Psoas muscle (tissue), 8 donors: ENCODE data around the gene ASTN2. TPM values are rescaled to one million over a fixed set of nuclear protein-coding genes. Genes with fewer than 3 reads are reported as not detected.

Source experiments
- ATAC-seq, 4 donors: fragments of 200-7000 bp; cut with Tn5 transposase; one replicate each; pipeline ENCODE4 v1.9.1; 2020; ENCODE audit warnings: moderate library complexity in 3 of 4, mild to moderate bottlenecking in 2 of 4
- DNase-seq, 2 donors: peaks; one replicate each; pipeline ENCODE4 v3.0.0-alpha.2; 2020
- H3K27ac ChIP-seq: fragments of 200-600 bp; one replicate; pipeline ENCODE4 v1.8.0; 2022
- H3K27me3 ChIP-seq, 3 donors: fragments of 200-600 bp in 1 of 3; one replicate each; pipeline versions ENCODE4 v1.6.1 to v1.8.0; 2013 to 2022; ENCODE audit warnings: low read length in 2 of 3, mild to moderate bottlenecking in 2 of 3, moderate library complexity in 1 of 3; ENCODE audit not compliant: insufficient read depth in 3 of 3
- H3K36me3 ChIP-seq, 2 donors: fragments of 200-600 bp in 1 of 2; one replicate each; pipeline versions ENCODE4 v1.6.1 to v1.8.0; 2013 to 2022; ENCODE audit warnings: low read depth in 1 of 2, mild to moderate bottlenecking in 1 of 2, moderate library complexity in 1 of 2; ENCODE audit not compliant: insufficient read depth in 1 of 2
- H3K4me1 ChIP-seq: fragments of 200-600 bp; one replicate; pipeline ENCODE4 v1.8.0; 2022
- H3K4me3 ChIP-seq: fragments of 200-600 bp; one replicate; pipeline ENCODE4 v1.8.0; 2022; ENCODE audit warnings: mild to moderate bottlenecking
- H3K9me3 ChIP-seq: fragments of 200-600 bp; one replicate; pipeline ENCODE4 v1.8.0; 2022
- WGBS, 3 donors: extraction: QIAGEN DNeasy Blood & Tissue Kit; methylation state at CpG; one replicate each; pipeline versions ENCODE4 v1.1.6 to v1.1.7; 2013; 5-methylcytosine and 5-hydroxymethylcytosine counted together
- intact Hi-C, 2 donors: fragments of 100-400 bp; cut with DNase I; formaldehyde crosslinking; loops; one replicate each; pipeline versions ENCODE4 v1.11.0 to v1.14.2; 2022
- polyA plus RNA-seq, 3 donors: library from polyadenylated mRNA; stranded (reverse); fragments of 200-250 nt; gene quantifications; one replicate each; pipeline ENCODE4 v1.2.3, GENCODE V29; 2013
- total RNA-seq, 4 donors: library from RNA; stranded (reverse); fragmentation: NEBNext Ultra II Directional in 2 of 4; extraction: Animal tissue kit (Norgen Biotek cat#: 25700) in 2 of 4; gene quantifications; one replicate each; pipeline versions ENCODE4 v1.2.1 to v1.2.4, GENCODE V29; 2021 to 2023
- TF ChIP-seq, protein P1 (sequence below): fragments of 200-600 bp; IDR thresholded peaks from one replicate; pipeline ENCODE4 v1.8.0; 2022; ENCODE audit warnings: antibody characterized with exemption
- donor health status: healthy with polysubstance abuse.
- donor health status: DM: no; HTN: no; CAD: no; lungs with moderate emphysema.
- donor health status: Bipolar disorder and iron deficiency.
- donor health status: healthy.
- donor health status: DM: yes; HTN: yes; CAD: no.
- donor health status: DM: no; HTN: no; CAD: no.
- donor health status: DM: no; HTN: no; CAD: no.
- donor health status: DM: yes; HTN: yes; CAD: no.

The ASTN2 gene
- total and polyA plus RNA-seq, 7 donors, result 2.0 to 10.3 (median 3.3) TPM

DNA sequence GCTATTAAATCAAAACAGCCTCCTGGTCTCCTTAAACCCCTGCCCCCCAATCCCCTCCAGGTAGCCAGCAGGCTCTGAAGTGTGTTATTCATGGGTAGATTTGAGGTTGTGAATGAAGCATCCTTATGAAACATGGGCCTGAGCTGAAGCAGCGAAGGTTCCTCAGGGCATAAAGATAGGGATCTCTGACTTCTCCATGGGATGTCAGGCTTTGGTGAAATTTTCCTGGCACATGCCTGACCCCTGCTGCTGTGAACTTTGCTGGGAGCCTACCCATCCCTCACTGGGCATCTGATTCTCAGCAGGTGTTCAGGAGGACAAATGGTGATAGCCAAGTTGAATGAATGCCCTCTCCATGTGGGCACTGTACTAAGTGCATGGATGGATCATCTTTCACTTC is 250.3 kb downstream of the ASTN2 start:
- H3K36me3 ChIP-seq, result no peaks in the 10 kb centered on the region
- DNase-seq, result no peak
- H3K9me3 ChIP-seq, result no peaks in the 10 kb centered on the region
- no peaks in the 10 kb centered on the region for H3K4me1 ChIP-seq
- WGBS, 3 donors, result 73 to 93% (median 84%) methylated on average over 1 of the region's 1 CpG
- TF ChIP-seq, protein P1, sequence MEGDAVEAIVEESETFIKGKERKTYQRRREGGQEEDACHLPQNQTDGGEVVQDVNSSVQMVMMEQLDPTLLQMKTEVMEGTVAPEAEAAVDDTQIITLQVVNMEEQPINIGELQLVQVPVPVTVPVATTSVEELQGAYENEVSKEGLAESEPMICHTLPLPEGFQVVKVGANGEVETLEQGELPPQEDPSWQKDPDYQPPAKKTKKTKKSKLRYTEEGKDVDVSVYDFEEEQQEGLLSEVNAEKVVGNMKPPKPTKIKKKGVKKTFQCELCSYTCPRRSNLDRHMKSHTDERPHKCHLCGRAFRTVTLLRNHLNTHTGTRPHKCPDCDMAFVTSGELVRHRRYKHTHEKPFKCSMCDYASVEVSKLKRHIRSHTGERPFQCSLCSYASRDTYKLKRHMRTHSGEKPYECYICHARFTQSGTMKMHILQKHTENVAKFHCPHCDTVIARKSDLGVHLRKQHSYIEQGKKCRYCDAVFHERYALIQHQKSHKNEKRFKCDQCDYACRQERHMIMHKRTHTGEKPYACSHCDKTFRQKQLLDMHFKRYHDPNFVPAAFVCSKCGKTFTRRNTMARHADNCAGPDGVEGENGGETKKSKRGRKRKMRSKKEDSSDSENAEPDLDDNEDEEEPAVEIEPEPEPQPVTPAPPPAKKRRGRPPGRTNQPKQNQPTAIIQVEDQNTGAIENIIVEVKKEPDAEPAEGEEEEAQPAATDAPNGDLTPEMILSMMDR, result no peak
- no peak overlapping the region for H3K27ac ChIP-seq
- intact Hi-C loops, result no loop called here
- no peak overlapping the region for H3K4me3 ChIP-seq
- no peaks in the 10 kb centered on the region for H3K27me3 ChIP-seq
- ATAC-seq, result no peak

DNA sequence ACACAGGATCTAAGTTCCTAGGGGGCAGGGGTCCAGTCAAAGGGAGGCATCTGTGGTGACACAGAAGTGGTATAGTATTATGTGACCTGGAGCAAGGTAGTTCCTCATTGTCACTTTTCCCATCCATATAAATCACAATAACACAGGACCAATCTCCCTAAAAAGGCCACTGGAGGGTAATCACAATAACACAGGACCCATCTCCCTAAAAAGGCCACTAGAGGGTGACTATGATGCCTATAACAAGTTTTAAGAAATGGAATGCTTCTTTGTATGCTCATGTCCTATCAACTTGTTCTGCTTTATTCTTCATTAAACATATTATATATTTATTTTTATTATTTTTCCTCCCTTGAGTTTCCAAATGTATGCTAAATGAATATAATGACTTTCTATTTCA is 254.6 kb downstream of the ASTN2 start:
- Histone ChIP-seq H3K27me3 (no peaks in the 10 kb centered on the region), H3K36me3 (no peaks in the 10 kb centered on the region), H3K9me3 (no peaks in the 10 kb centered on the region), H3K4me3 (no peak overlapping the region), H3K4me1 (no peaks in the 10 kb centered on the region), H3K27ac (no peak overlapping the region)
- ATAC-seq (no peak), DNase-seq (no peak)
- intact Hi-C loops, result no loop called here
- TF ChIP-seq, protein P1, result peak; percentile 13

DNA sequence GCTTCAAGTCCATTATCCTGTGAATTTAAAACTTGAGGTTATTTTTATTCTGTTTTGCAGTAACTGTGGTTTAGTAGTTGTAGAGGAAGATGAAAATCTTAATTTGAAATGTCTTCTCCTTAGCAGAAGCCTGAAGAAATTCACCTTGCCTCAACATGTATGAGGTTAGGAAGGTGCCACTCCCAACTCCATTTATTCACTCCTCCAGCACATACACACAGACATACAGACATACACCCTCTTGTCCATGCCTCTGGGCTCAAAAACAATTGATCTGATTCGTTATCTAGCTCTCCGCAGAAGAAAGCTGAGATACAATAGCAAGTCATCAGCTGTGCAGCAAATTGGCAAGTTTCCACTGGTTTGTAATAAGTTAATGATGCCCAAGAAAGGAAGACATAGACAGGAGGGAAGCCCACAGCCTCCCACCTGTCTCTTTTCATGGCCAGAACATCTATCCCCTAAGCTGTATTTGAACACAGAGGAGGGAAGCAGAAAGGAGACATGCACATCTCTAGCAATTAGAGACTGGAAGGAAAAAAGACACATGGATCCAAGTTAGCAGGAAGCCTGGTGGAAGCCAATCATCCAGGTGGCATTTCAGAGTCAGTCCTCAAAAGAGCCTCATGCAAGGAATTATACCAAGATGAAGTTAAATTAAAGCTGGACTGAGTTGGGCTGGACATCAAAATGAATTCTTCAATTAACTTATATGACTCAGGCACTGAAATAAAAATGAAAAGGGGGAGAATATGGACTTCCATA is 257.9 kb downstream of the ASTN2 start:
- Histone ChIP-seq H3K4me1 (no peaks in the 10 kb centered on the region), H3K9me3 (no peaks in the 10 kb centered on the region), H3K36me3 (no peaks in the 10 kb centered on the region), H3K4me3 (no peak overlapping the region), H3K27ac (no peak overlapping the region), H3K27me3 (no peaks in the 10 kb centered on the region)
- WGBS, 3 donors, result 64 to 72% (median 69%) methylated on average over 2 of the region's 2 CpGs
- TF ChIP-seq, protein P1, result no peak
- intact Hi-C loops, result no loop called here
- ATAC-seq (no peak), DNase-seq (no peak)

DNA sequence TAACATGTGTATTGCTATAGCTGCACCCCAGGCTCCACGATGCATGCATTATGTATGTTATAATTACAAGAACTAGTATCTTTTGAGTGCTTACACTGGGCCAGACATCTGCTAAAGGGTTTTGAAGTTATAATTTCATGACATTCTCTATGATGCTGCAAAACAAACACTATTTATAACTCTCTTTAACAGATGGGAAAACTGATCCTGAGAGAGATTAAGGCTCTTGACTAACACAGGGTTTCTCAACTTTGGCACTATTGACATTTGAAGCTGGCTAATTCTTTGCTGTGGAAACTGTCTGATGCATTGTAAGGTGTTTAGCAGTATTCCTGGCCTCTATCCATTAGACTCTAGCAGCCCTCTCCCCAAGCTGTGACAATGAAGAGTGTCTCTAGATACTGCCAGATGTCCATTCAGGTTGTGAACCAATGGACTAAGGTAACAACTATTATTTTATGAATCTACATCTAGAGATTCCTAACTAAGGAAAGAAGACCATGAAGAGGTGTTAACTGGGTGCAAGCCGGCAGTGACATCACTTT is 258.6 kb downstream of the ASTN2 start:
- H3K4me3 ChIP-seq, result no peak overlapping the region
- no peaks in the 10 kb centered on the region for H3K27me3 ChIP-seq
- H3K9me3 ChIP-seq, result no peaks in the 10 kb centered on the region
- H3K4me1 ChIP-seq, result no peaks in the 10 kb centered on the region
- H3K27ac ChIP-seq, result no peak overlapping the region
- TF ChIP-seq, protein P1, result no peak
- intact Hi-C loops, result no loop called here
- ATAC-seq (peak in 3 of 4 donors; percentile 36 to 88 (median 57)), DNase-seq (no peak)
- H3K36me3 ChIP-seq, result no peaks in the 10 kb centered on the region
- 33 to 77% (median 64%) methylated on average over 2 of the region's 2 CpGs for WGBS, 3 donors
